H54 (cell line): Measurements from ENCODE around the gene CXCR6.

Experiments
- DNase-seq: peaks from one replicate; pipeline ENCODE4 v3.0.0; 2011; ENCODE audit warnings: low spot score, mixed read lengths; ENCODE audit not compliant: insufficient read length
- FAIRE-seq: peaks from 3 replicates; lab custom pipeline; 2011; peaks lifted over from hg19 to GRCh38; lab: Jason Lieb, UNC
- POLR2A ChIP-seq: IDR thresholded peaks from 2 replicates; pipeline ENCODE4 v1.6.1; 2011; ENCODE audit warnings: low read depth, mild to moderate bottlenecking, low read length

The CXCR6 gene

GRCh38 chr3:45933591-45933990, 9.7 kb upstream of the CXCR6 start:
- TF ChIP-seq POLR2A, result no peak
- DNase-seq (no peak), FAIRE-seq (no peak)

DNA sequence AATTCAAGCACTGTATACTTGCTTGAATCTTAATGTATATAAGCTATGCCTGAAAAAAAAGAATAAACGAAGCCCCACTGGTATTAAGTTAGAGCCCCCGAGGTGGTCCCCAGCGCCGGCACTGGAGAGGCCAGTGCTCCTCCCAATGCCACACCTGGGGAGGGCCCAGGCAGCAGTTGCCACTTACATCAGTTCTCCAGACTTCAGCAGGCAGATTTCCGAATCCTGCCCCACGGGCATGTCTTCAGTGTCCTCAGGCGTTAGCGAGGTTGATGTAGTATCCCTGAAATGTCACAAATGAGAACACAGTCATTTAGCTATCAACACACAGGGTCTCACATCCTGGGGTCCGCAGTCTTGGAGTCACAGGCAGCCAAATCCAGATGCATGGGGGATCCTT, 7.0 kb upstream of the CXCR6 start:
- DNase-seq (no peak), FAIRE-seq (no peak)
- no peak for TF ChIP-seq POLR2A

DNA sequence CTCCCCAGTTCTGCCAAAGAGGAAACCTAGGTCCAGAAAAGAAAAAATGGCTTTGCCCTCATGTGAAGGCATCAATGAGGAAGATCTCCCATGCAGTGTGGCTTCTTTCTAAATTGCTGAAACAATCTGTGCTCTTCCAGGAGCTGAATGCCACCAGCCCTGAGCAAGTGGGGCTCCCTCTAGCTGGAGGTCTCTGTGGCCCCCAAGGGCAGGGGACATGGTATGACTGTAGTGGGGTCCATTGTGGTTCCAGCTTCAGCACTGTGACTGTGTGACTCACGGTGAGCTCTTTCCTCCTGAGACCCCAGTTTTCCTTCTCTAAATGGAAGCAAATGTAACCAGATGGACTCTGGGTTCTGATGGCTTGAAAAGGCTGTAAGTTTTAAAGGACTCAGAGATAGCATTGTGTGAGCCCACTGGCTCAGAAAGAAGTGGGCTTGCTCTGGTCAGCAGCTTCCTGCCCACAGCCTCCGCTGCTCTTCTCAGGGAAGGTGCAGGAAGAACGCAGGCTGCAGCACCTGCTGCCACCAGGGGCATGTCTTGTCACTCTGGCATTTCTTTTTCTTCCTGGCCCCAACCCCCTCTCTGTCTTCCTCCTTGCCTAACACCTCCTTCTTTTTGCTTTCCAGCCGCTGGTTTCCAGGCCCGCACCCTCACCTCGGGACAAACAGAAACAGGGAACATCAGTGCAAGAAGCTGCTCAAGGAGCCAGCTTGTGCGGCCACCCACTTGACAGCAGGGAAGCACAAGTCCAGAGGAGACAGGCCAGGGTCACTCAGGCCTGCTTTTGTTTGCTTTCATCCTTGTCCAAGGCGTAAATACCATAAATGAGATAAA, 5.8 kb upstream of the CXCR6 start:
- no peak for TF ChIP-seq POLR2A
- DNase-seq (no peak), FAIRE-seq (no peak)

DNA sequence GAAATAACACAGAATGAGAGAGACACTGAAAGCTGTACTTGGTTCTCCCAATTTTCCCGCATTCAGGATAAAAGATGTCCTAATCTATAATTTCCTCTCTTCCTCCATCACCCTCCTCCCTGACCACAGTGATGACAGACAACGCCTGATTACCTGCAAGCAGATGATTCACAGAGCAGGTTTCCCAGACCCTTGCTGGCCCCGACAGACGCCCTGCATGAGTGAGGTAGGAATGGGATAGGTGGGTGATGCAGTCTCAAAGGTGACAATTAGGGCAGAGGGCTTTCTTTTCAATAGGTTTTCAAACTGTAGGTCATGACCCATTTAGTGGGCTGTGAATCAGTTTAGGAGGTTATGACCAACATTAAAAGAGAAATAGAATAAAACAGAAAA, 5.2 kb upstream of the CXCR6 start:
- no peak for TF ChIP-seq POLR2A
- no peak for DNase-seq
- no peak for FAIRE-seq

DNA sequence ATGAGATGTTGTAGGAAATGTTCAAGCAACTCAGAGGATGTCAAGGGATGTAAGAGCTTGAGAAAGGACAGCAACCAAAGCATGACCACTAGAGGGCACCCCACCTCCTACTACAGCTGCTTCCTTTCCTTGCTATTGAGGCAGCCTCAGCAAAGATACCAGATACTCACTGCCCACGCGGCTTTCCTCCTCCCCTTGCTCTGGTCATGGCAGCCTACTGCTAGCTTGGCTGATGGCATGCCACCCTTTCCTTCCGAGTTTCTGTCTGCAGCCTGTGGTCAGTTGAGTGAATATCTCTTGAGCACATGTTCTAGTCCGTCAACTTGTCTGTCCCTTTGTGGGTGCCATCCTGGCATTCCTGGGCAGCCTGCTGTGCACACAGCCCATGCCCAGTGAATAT, 4.4 kb upstream of the CXCR6 start:
- DNase-seq (peak; percentile 57), FAIRE-seq (peak; percentile 83)
- no peak for TF ChIP-seq POLR2A

DNA sequence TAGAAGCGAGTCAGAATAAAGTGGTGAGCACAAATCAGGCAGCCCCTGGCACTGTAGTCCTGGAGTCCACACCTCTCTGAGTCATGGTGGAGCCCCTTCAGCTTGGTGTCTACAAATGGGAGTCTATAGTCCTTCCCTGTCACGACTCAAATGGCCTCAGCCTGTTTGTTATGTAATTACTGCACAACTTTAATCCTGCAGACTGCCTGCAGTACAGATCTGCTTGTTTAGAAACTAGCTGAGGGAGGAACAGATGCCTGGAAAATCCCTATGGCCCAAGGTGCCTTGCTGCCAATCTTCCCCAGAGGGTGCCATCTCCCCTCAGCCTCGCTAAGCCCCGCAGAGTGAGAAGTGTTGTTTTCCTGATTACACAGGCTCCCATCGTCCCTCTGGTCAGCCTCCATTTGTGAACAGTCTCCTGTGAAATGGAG, 3.9 kb upstream of the CXCR6 start:
- DNase-seq, result no peak
- FAIRE-seq, result no peak
- no peak for TF ChIP-seq POLR2A

DNA sequence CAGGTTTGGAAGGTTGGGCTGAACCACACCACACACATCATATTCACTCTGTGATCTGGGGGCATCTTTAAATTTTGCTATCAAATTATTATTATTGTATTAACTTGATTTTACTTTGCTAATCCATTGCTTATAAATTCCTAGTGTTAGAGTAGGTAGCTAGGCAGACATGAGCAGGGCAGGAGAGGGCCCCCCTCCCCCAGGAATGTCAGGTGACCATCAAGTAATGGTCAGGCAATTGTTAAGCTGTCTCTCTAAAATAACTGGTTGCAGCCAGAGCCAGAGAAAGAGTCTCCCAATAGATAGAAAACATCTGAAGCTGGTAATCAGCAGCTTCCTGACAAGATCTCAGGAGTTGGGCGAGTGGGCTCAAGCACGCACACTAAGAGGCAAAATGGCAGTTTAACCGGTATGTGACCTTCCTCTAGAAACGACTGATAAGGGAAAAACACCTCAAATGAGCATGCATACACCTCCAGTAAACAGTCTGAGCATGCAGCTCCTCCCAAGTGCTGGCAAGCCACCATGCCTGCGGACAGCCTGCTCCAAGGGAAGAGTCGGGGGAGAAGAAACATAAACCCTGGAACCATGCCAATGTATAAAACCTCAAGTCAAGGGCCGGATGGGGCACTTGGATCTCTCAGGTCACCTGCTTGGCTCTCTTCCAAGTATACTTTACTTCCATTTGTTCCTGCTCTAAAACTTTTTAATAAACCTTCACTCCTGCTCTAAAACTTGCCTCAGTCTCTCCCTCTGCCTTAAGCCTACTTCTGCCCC, 3.1 kb upstream of the CXCR6 start:
- DNase-seq (no peak), FAIRE-seq (no peak)
- no peak for TF ChIP-seq POLR2A

- no peak for TF ChIP-seq POLR2A
- DNase-seq, result no peak
- no peak for FAIRE-seq
These were observed 2.4 kb upstream of the CXCR6 start for GRCh38 chr3:45940781-45941365.

DNA sequence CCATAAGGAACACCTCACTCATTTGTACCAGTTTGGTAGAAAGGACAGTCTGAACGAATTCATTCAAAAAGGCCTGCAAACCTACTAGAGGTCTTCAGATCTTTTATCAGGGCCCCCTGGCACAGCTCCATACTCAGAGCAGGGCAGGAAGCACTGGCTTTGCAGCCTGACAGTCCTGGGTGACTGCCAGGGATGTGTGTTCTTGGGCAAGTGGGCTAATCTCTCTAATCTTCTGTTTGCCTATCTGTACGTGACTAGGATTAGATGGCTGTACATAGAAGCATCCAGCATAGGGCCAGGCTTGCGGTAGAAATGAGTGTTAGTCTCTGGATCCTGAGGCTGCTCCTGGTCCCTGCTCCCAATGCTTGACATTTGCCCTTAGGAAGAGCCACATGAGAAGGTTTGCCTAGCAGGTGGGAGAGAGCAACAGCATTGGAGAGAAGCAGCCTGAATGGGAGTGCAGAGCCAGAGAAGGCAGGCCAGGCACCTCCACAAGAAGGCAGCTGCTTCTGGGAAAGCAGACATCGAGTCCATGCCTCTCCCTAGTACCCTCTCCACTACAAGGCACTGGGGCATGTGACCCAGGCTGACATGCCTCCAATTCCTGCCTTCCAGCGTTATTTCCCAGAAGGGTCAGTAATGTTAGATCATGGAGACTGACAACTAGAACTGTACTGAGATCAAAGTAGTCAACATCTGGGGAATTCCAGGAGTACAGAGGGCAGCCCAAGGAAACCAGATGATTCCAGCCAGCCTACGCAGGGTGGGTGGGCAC, 1.0 kb upstream of the CXCR6 start:
- FAIRE-seq (no peak), DNase-seq (no peak)
- no peak for TF ChIP-seq POLR2A

- no peak for DNase-seq
- FAIRE-seq, result no peak
- TF ChIP-seq POLR2A, result no peak
These were observed 1.8 kb downstream of the CXCR6 start for GRCh38 chr3:45944830-45945620.

- no peak for DNase-seq
- TF ChIP-seq POLR2A, result no peak
- no peak for FAIRE-seq
These were observed 3.0 kb downstream of the CXCR6 start for GRCh38 chr3:45946307-45946706.

DNA sequence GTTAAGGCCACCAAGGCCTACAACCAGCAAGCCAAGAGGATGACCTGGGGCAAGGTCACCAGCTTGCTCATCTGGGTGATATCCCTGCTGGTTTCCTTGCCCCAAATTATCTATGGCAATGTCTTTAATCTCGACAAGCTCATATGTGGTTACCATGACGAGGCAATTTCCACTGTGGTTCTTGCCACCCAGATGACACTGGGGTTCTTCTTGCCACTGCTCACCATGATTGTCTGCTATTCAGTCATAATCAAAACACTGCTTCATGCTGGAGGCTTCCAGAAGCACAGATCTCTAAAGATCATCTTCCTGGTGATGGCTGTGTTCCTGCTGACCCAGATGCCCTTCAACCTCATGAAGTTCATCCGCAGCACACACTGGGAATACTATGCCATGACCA, 3.6 kb downstream of the CXCR6 start:
- FAIRE-seq (no peak), DNase-seq (no peak)
- TF ChIP-seq POLR2A, result no peak

GRCh38 chr3:45947361-45947760, 4.1 kb downstream of the CXCR6 start:
- no peak for DNase-seq
- TF ChIP-seq POLR2A, result no peak
- no peak for FAIRE-seq
